RPMI7951 (cell line): Measurements from ENCODE around the gene CYB561D2. TPM values are rescaled to one million over a fixed set of nuclear protein-coding genes. Genes with fewer than 3 reads are reported as not detected.
A peak's percentile ranks its signal among the peaks of the same experiment; 100 is the strongest.

ENCODE experiments used
- DNase-seq: peaks from one replicate; pipeline ENCODE4 v3.0.0-alpha.2; 2012; ENCODE audit warnings: low read depth
- total RNA-seq: library from RNA; depleted of rRNA; stranded (reverse); fragments of >200 nt; shearing (Covaris generic); gene quantifications from 2 replicates; pipeline ENCODE4 v1.2.3, GENCODE V29; 2014

The CYB561D2 gene
- total RNA-seq, 1 experiment from 2014 or later = 39.7 TPM

DNA sequence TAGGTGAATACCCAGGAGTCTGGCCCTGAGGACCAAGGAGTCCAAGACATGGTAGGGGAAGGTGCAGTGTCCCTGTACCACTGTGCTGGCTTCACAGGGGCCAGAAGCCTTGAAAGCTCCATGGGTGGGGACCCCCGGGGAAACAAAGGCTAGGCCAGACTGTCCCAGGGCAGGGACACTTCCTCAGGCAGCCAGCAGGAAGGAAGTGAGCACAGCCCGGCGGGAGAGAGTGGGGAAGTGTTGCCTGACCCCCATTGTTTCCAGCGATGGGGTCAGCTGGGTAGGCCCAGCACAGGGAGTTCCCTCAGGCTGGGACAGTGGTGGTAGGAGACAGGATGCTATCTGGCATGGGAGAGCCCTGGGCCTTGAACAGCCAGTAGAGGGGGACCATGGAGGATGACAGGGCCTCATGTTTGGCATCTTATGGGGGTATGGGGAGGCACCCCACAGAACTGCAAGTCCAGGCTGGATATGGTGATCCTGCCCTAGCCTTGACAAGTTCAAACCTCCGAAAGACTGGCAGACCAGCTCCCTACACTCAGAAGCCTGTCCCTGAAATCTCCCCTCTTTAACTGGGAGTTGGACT is 27.0 kb upstream of the CYB561D2 start:
- DNase-seq = no peak

DNA sequence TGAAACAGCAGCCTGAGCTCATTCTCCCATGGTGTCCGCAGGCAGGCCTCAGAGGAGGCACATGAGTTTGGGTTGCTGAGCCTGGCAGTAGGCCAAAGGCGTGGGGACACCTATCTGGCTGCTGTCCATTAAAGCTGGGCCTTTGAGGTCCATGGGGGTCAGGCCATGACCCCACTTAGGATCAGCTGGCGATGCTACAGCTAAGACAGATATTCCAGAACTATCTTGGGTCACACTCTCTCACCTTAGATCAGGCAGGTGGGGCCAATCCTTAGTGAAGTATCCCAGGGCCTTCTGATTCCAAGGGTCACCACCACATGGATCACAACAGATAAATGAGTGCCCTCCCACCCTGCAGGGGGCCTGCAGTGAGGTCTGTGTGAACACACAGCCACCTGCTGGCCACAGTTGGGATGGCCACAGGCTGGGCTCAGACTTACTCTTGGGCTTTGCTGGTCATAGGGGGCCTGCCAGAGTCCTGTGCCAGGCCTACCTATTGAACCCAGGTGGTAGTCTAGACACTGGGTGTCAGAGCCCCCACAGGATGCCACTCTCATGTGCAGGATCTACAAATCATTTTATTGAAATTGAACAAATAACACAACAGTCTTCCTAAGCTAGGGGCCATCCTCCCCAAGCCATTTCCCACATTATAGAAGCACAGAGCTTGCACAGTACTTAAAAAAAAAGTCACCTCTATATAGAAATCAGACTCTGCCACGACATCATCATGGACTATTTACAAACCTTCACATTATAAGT is 26.1 kb upstream of the CYB561D2 start:
- DNase-seq = peak; percentile 66

DNA sequence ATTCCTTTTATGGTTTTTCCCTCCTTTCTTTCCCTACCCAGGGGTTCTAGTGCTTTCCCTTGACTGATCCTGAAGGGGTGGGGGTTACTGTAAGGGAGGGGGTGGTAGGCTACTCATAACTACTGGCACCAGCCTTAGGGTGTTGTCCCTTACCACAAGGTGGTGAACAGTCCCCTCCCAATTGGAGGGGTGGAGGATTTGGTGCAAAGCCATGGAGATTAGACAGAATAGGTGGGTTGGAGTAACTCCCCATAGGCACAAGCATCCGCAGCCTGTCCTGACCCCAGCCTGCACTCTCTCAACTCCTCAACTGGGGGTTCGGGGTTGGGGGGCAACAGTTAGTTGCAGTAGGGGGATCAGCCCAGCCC is 25.6 kb upstream of the CYB561D2 start:
- DNase-seq = no peak

DNA sequence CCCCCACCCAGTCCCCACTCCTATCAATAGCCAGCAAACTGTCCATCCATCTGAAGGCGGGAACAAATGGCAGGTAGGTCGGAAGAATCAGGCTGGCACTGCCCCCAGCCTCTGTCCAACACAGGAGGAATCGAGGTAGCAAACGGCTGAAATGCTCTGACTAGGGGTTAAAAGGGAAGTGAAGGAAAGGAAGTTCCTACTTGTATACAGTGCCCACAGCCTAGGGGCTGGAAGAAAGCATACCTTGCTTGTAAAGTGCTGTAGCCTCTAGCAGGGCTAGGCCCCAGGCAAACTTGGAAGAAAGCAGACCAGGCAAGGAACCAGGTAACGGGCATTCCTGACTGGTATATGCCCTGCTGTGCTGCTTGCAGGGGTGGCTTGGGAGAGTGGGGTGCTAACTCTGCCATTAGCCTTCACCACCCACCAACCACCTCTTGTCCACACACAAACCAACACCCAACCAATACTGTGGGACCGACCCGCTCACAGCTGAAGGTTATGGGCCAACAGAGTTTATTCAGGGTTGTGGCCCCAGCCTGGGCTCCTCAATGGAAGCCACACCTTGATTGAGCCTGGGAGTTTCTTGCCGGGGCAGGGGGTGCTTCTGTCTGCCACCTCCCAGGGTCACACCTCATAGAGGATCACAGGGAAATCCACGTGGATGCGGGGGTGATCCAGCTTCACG is 25.0 kb upstream of the CYB561D2 start:
- DNase-seq = no peak

DNA sequence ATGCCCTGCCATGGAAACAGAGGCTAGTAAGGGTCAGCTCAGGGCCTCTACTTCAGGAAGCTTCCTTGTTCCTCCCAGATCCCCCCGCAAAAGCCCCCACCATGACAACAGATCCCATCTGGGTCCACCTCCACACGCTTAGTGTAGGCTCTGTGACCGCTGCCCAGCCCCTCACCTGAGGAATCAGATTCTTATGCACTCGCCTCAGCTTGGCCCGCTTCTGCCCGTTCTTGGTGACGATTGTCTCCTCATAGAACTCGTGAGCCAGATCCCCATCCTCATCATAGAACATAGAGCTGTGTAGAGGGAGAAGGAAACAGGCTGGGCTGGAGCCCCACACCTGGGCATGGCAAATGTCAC is 24.5 kb upstream of the CYB561D2 start:
- no peak for DNase-seq

DNA sequence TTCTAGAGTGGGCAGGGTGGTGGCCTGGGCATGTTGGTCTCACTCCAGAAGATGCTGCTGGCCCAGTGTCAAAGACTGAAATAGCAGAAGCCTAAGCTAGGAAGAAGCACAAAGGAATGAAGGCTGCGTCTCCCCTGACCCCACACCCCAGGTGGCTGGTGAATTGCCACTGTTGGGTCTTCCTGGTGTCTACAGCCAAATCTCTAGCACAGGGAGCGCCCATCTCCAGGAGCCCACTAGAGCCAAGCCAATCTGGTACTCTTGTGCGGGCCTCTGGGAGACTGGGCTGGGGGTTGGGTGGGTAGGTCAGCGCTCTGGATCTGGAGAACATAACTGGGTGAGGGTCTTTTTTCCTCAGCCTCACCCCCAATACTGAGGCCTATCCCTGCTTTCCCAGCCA is 23.5 kb upstream of the CYB561D2 start:
- DNase-seq = no peak

DNA sequence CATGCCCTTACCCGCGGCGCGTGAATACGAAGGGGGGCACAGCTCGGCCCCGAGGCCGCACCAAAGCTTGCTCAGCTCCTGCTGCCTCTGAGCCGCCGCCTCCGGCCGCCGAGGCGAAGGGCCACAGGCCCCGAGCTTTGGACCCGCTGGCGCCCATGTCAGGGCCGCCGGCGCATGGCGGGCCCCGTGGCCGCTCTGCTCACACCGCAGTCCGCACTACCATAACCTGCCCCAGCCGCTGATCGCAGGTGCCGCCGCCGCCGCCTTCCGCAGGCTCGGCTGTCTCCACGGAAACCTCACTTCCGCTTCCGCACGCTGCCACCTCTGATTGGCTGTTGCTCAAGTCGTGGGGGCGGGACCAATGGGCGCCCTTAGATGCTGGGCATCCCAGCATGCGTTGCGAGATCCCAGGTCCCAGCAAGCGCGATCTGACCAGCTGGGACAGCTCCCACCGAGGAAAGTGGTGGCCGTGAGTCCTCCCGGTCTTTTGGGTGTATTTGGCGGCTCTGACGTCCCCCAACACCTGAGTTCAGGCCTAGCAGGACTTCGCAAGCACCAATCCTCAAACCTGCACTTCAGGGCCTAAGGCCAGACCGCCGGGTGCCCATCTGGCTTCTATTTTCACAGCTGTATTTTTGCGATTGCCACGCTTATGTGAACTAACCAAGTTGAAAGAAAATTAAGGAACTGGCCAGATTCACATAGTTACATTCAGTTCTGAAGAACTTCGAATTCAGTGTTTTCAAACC is 22.5 kb upstream of the CYB561D2 start, which contains the start of gene TUSC2:
TSS of gene TUSC2 (minus strand) at position 281 of the 749 bp plus-strand sequence. CDS start at position 157, 124 bp downstream.
- peak; percentile 96 for DNase-seq

DNA sequence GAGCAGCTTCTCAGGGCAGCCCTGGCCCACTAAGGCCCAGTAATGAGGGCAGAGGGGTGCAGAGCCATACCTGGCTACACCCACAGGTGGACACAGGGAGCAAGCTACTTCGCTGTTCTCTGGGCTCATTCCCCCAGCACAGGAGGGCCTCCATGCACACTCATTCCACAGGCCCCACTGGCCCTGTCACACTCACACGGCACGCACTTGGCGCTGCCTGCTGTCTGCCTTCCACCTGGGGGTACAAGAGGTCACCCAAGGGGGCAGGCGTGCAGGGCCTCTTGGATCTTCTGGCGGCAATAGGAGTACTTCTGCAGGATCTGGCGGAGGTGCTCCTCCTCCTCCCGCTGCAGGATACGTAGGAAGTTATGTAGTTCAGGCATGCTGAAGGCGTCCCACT is 20.3 kb upstream of the CYB561D2 start:
- DNase-seq = no peak

DNA sequence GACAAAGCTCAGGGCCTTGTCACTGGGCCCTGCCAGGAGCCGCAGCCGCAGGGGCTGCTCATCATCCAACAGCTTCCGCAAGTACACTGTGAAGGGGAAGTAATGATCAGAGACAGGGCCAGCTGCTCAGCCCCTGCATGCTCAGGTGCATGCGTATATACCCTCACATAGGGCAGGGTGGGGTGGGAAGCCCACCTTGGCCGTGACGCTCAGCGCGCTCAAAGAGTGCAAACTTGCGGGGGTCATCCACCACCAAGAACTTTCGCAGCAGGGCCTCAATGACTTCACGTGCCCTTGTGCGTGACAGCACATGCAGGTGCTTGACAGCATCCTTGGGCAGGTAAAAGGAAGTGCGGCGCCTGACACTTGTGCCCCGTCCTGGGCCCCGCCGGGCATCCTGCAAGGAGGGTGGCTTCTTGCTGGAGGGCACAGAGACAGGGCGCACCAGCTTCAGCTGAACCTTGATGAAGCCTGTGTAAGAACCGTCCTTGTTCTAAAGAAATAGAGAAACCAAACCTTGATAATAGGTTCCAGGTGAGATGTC is 19.2 kb upstream of the CYB561D2 start:
- no peak for DNase-seq

DNA sequence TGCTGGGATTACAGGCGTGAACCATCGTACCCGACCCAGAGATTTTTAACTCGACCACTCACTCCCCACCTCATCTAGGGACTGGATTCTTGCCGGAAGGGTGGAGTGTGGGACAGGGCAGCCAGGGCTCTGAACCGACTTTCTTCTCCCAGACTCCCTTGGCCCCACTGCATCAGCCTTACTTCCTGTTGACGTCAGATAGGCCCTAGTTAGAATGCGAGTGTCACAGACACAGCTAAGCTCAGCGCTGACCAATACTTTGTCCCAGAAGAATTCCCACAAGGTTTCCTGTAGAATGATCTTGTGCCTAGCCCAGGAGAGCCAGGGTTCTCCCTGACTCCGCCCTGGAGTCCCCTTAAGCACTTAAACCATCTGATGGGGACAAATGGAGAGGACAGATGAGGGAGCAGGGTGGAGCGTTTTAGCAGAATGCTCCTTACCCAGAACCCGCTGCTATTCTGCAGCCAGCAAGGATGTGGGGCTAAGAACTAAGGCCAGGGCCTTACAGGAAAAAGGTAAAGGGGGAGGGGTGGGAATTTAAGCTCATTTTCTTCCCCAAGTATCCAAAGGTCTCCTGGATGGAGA is 16.8 kb upstream of the CYB561D2 start:
- peak; percentile 28 for DNase-seq

DNA sequence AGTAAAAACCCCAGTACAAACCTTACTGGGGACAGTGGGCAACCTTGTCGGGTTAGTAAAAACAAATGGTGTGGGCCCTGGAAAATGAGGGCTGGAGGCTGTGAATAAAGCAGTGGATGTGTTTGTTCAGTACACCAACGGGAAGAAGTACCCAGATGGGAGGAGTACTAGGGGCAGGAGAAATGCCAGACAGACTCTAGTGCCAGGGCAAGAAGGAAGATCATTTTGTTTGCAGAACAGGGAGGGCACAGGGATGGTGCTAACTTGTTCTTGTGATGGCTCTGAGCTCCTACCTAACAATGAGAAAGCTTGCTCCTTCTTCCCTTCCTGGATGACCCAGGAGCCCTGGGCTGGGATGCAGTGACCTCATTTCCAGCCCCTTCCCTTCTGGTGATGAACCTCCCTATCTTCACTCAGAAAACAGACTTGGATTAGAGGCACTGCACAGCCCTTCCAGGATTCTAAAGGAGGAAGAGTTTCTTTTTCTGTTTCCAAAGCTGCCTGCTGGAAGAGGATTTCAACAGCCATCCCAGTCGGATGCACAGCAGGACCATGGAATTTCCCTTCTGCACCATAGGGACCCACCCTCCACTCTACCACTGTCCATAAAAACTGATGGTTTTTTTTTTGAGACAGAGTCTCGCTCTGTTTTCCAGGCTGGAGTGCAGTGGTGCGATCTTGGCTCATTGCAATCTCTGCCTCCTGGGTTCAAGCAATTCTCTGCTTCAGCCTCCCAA is 16.2 kb upstream of the CYB561D2 start:
- no peak for DNase-seq

DNA sequence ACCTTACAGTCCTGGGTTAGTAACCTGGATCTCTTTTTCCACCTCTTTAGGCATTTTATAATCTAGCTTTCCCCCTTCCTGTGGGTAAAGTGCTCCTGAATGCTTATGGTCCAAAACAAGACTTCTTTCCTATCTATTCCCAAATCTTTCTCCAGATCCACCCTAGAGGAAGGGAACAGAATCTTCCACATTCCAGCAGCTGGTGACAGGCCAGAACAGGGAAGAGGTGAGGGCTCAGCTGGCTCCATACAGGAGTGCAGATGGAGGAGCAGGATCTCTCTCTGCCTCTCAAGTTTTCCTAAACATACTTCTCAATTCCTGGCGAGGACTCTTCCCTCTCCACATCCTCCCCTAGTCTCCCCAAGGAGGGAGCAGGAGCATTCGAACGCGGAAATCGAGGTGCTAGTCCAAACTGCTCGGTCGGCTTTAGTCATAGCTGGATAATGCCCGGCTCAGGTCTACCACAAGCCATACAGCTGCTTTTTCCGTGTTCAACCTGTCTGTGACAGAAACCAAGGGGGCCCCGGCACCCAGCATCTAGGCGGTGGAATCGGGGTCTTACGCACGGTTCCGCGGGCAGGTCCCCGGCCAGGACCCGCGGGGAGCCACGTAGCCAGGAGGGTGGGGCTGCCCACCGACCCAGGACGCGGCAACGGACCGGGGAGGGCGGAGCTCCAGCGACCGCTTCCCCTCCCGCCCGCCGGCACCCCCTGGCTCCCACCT is 14.0 kb upstream of the CYB561D2 start:
- DNase-seq = peak; percentile 38

DNA sequence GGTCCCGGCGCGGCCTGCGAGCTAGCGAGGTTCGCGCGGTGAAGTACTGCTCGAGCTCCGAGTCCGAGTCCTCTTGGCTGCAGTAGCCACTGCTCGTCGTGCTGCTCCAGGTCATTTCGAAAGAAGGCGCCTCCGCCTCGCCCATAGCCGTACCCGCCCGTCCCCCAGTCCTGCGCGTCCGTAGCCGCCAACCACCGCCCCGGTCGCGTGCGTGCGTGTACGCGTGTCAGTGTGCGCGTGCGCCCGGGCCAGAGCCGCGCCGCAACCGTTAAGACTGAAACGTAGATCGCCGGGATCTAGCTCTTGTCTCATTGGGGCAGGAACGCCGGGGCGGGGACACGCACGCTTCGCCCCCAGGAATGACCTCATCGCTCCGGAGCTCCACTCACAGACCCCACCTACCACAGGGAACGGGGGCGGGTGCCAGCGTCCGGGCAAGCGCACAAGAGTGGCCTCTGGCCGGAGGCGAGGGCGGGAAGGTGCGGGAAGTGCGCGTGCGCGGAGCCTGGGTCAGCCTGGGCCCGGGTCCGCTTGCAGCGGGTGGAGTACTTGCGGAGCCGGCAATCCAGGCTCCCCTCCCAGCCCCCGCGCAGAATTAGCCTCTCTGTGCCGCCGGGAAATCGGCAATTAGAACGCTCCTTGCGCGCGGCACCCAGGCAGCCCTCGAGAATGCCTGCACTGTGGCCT is 13.3 kb upstream of the CYB561D2 start:
- peak; percentile 99 for DNase-seq

DNA sequence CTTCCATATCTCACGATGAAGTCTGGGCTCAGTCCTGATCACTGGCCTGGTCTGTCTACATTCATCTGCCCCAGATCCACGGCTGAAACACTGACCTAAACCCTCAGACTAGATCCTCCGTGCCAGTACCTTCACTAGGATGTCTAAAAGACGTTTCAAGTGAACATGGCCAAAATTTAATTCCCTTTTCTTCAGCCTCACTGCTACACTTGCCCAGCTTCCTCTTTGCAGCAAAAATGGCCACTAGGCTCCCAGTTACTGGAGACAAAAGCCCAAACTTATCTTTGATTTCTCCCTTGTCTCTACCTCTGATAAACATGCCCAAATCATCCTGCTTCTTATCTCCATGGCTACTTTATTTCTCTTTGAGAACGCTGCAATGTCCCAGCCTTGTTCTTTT is 11.7 kb upstream of the CYB561D2 start:
- no peak for DNase-seq

DNA sequence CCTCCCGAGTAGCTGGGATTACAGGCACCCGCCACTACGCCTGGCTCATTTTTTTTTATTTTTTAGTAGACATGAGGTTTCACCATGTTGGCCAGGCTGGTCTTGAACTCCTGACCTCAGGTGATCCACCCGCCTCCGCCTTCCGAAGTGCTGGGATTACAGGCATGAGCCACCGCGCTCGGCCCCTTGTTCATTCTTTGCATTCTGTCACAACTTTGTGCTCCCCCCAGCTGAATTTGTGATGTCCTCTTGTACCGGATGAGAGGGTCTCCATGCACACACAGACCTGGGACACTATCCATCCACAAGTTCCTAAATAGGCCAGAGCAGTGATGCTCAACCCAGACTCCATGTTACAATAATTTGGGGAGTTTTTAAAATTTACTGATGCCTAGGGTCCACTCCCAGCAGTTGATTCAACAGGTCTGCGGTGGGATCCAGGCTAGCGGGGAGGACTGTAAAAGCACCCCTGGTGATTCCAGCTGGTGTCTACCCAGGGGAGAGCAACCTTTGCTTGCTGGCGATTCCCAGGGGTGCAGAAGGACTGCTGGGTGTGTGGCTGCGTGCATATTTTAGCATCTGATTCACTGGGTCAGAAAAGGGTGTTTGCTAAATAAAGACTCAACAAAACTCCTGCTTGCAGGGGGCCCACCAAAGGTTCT is 11.0 kb upstream of the CYB561D2 start:
- peak; percentile 42 for DNase-seq

DNA sequence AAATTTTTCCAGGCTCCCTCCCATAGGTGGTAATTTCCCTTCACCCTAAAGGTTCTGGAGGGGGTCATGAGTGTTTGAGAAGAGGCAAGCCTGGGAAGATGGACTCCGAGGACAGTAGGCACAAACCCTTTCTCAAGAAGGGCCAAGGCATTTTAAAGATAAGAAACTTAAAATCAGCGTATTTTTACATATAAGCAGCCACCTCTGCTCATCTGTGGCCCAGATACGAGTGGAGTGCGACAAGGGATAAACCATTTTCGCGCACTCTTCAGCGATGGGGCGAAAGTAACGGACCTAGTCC is 10.6 kb upstream of the CYB561D2 start:
- DNase-seq = no peak

DNA sequence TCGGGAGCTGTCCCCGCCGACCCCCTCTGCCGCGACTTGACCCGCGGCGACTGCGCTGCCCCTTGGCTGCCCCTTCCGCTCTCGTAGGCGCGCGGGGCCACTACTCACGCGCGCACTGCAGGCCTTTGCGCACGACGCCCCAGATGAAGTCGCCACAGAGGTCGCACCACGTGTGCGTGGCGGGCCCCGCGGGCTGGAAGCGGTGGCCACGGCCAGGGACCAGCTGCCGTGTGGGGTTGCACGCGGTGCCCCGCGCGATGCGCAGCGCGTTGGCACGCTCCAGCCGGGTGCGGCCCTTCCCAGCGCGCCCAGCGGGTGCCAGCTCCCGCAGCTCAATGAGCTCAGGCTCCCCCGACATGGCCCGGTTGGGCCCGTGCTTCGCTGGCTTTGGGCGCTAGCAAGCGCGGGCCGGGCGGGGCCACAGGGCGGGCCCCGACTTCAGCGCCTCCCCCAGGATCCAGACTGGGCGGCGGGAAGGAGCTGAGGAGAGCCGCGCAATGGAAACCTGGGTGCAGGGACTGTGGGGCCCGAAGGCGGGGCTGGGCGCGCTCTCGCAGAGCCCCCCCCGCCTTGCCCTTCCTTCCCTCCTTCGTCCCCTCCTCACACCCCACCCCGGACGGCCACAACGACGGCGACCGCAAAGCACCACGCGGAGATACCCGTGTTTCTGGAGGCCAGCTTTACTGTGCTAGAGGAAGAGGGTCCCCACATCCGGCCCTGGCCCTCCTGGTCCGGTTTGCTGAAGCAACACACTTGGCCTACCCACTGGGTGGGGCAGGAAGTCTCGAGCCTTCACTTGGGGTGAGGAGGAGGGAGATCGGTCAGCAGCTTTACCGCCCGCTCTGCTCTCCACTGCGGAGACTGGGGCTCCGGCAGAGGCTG is 10.0 kb upstream of the CYB561D2 start, which contains the start of gene RASSF1:
TSS of gene RASSF1 (minus strand) at position 389 of the 882 bp plus-strand sequence. CDS start at position 358, 31 bp downstream.
- peak; percentile 81 for DNase-seq

DNA sequence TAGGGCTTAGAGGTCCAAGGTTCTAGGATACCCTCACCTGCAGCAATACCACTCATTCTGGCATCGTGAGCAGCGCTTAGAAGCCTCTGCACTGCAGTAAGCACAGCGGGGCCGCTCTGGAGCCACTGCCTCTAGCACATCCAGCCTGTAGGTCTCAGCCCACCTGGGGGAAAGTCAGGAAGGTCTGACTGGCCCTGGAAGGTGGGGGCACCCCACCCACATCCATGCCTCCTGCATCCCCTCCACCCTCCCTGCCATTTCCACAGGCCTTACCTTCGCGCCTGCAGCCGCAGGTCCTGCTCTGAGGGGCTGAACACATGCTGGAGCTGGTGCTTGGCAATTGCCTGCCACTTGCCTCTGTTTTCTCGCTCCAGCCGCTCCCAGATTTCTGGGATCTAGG is 9.1 kb upstream of the CYB561D2 start:
- DNase-seq = no peak
